HL-60 (cell line): Measurements from ENCODE around the gene RBM4.

ENCODE experiments used
- DNase-seq, 2 experiments: peaks; one replicate each; pipeline ENCODE4 v3.0.0-alpha.2; 2010 to 2020; ENCODE audit warnings: low read depth in 1 of 2, low spot score in 1 of 2
- H3K27ac ChIP-seq: fragments of 250-450 bp; sonication (Bioruptor Pico); replicated peaks from 2 replicates; pipeline ENCODE4 v1.5.1; 2020; ENCODE audit warnings: mild to moderate bottlenecking, moderate library complexity
- H3K27me3 ChIP-seq: fragments of 250-450 bp; sonication (Bioruptor Pico); 2 replicates; pipeline ENCODE4 v1.5.1; 2021; ENCODE audit warnings: mild to moderate bottlenecking, moderate library complexity; ENCODE audit not compliant: insufficient read depth, poor library complexity, severe bottlenecking
- H3K4me3 ChIP-seq: replicated peaks from 2 replicates; pipeline ENCODE4 v1.5.1; 2011; ENCODE audit warnings: mild to moderate bottlenecking, control low read depth, low read length; ENCODE audit not compliant: insufficient read depth
- GABPA ChIP-seq: IDR thresholded peaks from 2 replicates; pipeline ENCODE4 v1.6.1; 2012; ENCODE audit warnings: low read depth
- POLR2AphosphoS5 ChIP-seq: IDR thresholded peaks from 2 replicates; pipeline ENCODE4 v1.6.1; 2012; ENCODE audit warnings: low read depth
- SPI1 ChIP-seq: IDR thresholded peaks from 2 replicates; pipeline ENCODE4 v1.6.1; 2012; ENCODE audit warnings: low read depth, mild to moderate bottlenecking, borderline replicate concordance
- TF ChIP-seq, protein P1 (sequence below): IDR thresholded peaks from 2 replicates; pipeline ENCODE4 v1.6.1; 2012; ENCODE audit warnings: low read depth; ENCODE audit not compliant: insufficient replicate concordance
- TF ChIP-seq, protein P2 (sequence below): IDR thresholded peaks from one replicate; pipeline ENCODE4 v1.5.1; 2011; ENCODE audit warnings: low read length, control low read depth, inconsistent platforms; ENCODE audit not compliant: insufficient read depth

RBM4 gene

DNA sequence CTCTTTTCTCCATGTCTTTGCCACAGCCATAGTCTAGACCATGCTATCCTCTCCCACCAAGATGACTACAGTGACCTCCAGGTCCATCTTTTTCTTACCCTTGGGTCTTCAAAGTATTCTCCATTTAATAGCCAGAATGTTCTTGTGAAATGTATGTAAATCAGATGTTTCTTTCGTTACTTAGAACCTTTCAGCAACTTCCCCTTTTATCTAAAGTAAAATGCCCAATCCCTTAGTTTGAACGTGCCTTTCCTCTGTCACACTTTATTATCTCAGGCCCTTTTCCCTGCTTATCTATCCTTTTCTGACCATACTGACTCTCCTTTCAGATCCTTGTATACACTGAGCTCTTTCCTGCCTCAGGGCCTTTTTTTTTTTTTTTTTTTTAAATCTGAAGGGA, 21.3 kb downstream of the RBM4 start:
- Histone ChIP-seq H3K27ac (no peak overlapping the region; the same call in 1 of the 2 replicates), H3K27me3 (no peaks in the 10 kb centered on the region), H3K4me3 (no peak overlapping the region)
- TF ChIP-seq, protein P1, sequence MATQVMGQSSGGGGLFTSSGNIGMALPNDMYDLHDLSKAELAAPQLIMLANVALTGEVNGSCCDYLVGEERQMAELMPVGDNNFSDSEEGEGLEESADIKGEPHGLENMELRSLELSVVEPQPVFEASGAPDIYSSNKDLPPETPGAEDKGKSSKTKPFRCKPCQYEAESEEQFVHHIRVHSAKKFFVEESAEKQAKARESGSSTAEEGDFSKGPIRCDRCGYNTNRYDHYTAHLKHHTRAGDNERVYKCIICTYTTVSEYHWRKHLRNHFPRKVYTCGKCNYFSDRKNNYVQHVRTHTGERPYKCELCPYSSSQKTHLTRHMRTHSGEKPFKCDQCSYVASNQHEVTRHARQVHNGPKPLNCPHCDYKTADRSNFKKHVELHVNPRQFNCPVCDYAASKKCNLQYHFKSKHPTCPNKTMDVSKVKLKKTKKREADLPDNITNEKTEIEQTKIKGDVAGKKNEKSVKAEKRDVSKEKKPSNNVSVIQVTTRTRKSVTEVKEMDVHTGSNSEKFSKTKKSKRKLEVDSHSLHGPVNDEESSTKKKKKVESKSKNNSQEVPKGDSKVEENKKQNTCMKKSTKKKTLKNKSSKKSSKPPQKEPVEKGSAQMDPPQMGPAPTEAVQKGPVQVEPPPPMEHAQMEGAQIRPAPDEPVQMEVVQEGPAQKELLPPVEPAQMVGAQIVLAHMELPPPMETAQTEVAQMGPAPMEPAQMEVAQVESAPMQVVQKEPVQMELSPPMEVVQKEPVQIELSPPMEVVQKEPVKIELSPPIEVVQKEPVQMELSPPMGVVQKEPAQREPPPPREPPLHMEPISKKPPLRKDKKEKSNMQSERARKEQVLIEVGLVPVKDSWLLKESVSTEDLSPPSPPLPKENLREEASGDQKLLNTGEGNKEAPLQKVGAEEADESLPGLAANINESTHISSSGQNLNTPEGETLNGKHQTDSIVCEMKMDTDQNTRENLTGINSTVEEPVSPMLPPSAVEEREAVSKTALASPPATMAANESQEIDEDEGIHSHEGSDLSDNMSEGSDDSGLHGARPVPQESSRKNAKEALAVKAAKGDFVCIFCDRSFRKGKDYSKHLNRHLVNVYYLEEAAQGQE: no peak
- 0 out of 2 replicates have a peak, but pooled peaks have one; percentile 26 for TF ChIP-seq POLR2AphosphoS5
- DNase-seq: no peak

DNA sequence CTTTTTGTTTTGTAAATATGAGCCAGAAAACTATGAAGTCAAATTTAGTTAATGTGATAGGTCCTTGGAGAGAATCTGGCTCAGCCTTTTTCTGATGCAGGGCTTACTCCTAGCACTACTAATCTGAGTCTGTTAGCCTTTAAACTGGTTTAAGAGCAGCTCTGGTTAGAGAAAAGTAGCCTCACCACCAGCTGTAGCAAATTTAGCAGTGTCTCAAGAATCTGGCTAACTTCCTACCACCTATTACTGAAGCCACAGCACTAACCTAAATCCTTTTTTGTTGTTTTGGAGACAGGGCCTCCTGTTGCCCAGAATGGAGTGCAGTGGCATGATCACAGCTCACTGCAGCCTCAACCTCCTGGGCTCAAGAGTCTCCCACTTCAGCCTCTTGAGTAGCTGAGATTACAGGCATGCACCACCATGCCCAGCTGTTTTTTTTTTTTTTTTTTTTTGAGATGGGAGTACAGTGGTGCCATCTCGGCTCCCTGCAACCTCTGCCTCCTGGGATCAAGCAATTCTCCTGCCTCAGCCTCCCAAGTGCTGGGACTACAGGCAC, 25.3 kb downstream of the RBM4 start:
- DNase-seq: no peak
- no peaks in the 10 kb centered on the region for H3K27me3 ChIP-seq
- TF ChIP-seq, protein P1: no peak
- TF ChIP-seq, protein P2, sequence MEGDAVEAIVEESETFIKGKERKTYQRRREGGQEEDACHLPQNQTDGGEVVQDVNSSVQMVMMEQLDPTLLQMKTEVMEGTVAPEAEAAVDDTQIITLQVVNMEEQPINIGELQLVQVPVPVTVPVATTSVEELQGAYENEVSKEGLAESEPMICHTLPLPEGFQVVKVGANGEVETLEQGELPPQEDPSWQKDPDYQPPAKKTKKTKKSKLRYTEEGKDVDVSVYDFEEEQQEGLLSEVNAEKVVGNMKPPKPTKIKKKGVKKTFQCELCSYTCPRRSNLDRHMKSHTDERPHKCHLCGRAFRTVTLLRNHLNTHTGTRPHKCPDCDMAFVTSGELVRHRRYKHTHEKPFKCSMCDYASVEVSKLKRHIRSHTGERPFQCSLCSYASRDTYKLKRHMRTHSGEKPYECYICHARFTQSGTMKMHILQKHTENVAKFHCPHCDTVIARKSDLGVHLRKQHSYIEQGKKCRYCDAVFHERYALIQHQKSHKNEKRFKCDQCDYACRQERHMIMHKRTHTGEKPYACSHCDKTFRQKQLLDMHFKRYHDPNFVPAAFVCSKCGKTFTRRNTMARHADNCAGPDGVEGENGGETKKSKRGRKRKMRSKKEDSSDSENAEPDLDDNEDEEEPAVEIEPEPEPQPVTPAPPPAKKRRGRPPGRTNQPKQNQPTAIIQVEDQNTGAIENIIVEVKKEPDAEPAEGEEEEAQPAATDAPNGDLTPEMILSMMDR: no peak
- TF ChIP-seq SPI1: no peak
- TF ChIP-seq GABPA: no peak
- no peak for TF ChIP-seq POLR2AphosphoS5
- no peak overlapping the region for H3K27ac ChIP-seq
- H3K4me3 ChIP-seq: no peak overlapping the region

DNA sequence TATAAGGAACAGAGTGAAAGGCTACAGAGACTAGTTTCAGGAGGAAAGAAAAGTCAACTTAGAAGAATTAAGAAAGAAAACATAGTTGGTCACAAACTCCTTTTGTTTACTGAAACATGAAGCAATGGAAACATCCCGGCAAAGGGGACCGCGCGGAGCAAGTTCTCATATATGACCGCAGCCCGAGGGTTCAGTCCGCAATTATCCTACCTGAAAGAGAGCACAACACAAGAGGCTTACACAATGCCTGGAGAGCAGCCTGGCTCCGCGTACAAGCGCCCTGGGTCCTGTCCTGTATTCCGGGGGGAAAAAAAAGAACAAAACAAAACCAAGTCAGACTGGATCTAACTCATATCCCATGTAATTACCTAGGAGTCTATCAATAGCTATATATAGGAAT, 26.9 kb downstream of the RBM4 start:
- TF ChIP-seq, protein P2: no peak
- TF ChIP-seq GABPA (no peak), POLR2AphosphoS5 (no peak; the same call in 1 of the 2 replicates), SPI1 (no peak)
- TF ChIP-seq, protein P1: no peak

More for the DNA sequence above, 26.9 kb downstream of the RBM4 start:
- no peak overlapping the region for H3K27ac ChIP-seq
- DNase-seq: no peak
- no peaks in the 10 kb centered on the region for H3K27me3 ChIP-seq
- H3K4me3 ChIP-seq: no peak overlapping the region
